Renal cortex interstitium (tissue), 11 donors: ENCODE measurements around the gene LIME1. TPM values are rescaled to one million over a fixed set of nuclear protein-coding genes. Genes with fewer than 3 reads are reported as not detected.

Experiments
- DNase-seq, 11 donors: peaks; one replicate each; pipeline ENCODE4 v3.0.0-alpha.2; 2013; ENCODE audit warnings: low read depth in 9 of 11, low spot score in 4 of 11; ENCODE audit errors: extremely low read depth in 1 of 11
- polyA plus RNA-seq, 3 donors: library from polyadenylated mRNA; unstranded; fragments of 120-200 nt; gene quantifications; one replicate each; pipeline ENCODE4 v1.2.1, GENCODE V29; 2013; ENCODE audit not compliant: insufficient read length in 3 of 3

Gene LIME1
- polyA plus RNA-seq, 3 donors: 3.1 to 14.2 (median 10.7) TPM

- DNase-seq: no peak
These were observed 42.4 kb downstream of the LIME1 start for GRCh38 chr20:63778857-63779256.

GRCh38 chr20:63781181-63781580 is 44.7 kb downstream of the LIME1 start:
- no peak for DNase-seq

GRCh38 chr20:63782051-63782471 is 45.6 kb downstream of the LIME1 start:
- no peak for DNase-seq

GRCh38 chr20:63782521-63782971 is 46.1 kb downstream of the LIME1 start:
- DNase-seq: no peak

GRCh38 chr20:63783970-63784369 is 47.5 kb downstream of the LIME1 start:
- DNase-seq: no peak

- DNase-seq: no peak
These were observed 49.2 kb downstream of the LIME1 start for GRCh38 chr20:63785691-63786131.

GRCh38 chr20:63787302-63787701 is 50.8 kb downstream of the LIME1 start:
- no peak for DNase-seq

GRCh38 chr20:63787749-63788148 is 51.3 kb downstream of the LIME1 start:
- no peak for DNase-seq

Other genes with a start within 250 kb of the LIME1 start
- 1 to 10 TPM; 1.1 to 2.3 (median 1.9) TPM for gene EEF1A2, start 237.6 kb upstream of the LIME1 start, polyA plus RNA-seq
- gene PPDPF, start 215.9 kb upstream of the LIME1 start, polyA plus RNA-seq: 100 to 1,000 TPM; 145 to 341 (median 332) TPM
- under 1 TPM; 0.50 to 0.82 (median 0.56) TPM for gene PTK6, start 199.3 kb upstream of the LIME1 start, polyA plus RNA-seq
- under 1 TPM; 0.14 to 0.17 (median 0.16) TPM for gene SRMS, start 188.9 kb upstream of the LIME1 start, polyA plus RNA-seq
- gene FNDC11, start 182.5 kb upstream of the LIME1 start, polyA plus RNA-seq: 1 to 10 TPM in 2 of 3 donors, under 1 TPM in 1; 0.95 to 1.6 (median 1.0) TPM
- gene HELZ2, start 162.4 kb upstream of the LIME1 start, polyA plus RNA-seq: 10 to 100 TPM in 2 of 3 donors, 1 to 10 TPM in 1; 8.0 to 15.6 (median 15.5) TPM
- 10 to 100 TPM in 2 of 3 donors, 1 to 10 TPM in 1; 9.5 to 13.2 (median 12.2) TPM for gene GMEB2, start 109.6 kb upstream of the LIME1 start, polyA plus RNA-seq
- 10 to 100 TPM; 20.7 to 36.7 (median 32.5) TPM for gene STMN3, start 83.2 kb upstream of the LIME1 start, polyA plus RNA-seq
- 10 to 100 TPM; 13.8 to 22.2 (median 18.2) TPM for gene RTEL1, start 78.4 kb upstream of the LIME1 start, polyA plus RNA-seq
- 1 to 10 TPM in 2 of 3 donors, under 1 TPM in 1; 0.79 to 2.2 (median 2.0) TPM for gene TNFRSF6B, start 40.0 kb upstream of the LIME1 start, polyA plus RNA-seq
- gene ARFRP1, start 28.7 kb upstream of the LIME1 start, polyA plus RNA-seq: 10 to 100 TPM; 28.3 to 37.0 (median 36.2) TPM
- 10 to 100 TPM; 11.7 to 25.3 (median 20.8) TPM for gene ZGPAT, start 28.6 kb upstream of the LIME1 start, polyA plus RNA-seq
- 100 to 1,000 TPM in 2 of 3 donors, 10 to 100 TPM in 1; 65.7 to 124 (median 123) TPM for gene SLC2A4RG, start 3.1 kb downstream of the LIME1 start, polyA plus RNA-seq
- gene ZBTB46, start 94.6 kb downstream of the LIME1 start, polyA plus RNA-seq: 10 to 100 TPM; 15.5 to 20.0 (median 19.2) TPM
- not detected for gene ABHD16B, start 124.8 kb downstream of the LIME1 start, polyA plus RNA-seq
- 100 to 1,000 TPM in 1 of 3 donors, 10 to 100 TPM in 2; 79.9 to 102 (median 90.5) TPM for gene TPD52L2, start 128.6 kb downstream of the LIME1 start, polyA plus RNA-seq
- 10 to 100 TPM; 26.2 to 33.0 (median 31.4) TPM for gene DNAJC5, start 158.5 kb downstream of the LIME1 start, polyA plus RNA-seq
- gene UCKL1, start 219.8 kb downstream of the LIME1 start, polyA plus RNA-seq: 10 to 100 TPM; 40.0 to 77.6 (median 58.7) TPM
- gene ZNF512B, start 233.3 kb downstream of the LIME1 start, polyA plus RNA-seq: 10 to 100 TPM; 23.7 to 33.5 (median 29.5) TPM
- gene SAMD10, start 243.0 kb downstream of the LIME1 start, polyA plus RNA-seq: 1 to 10 TPM; 5.8 to 9.9 (median 9.3) TPM
- gene PRPF6, start 244.5 kb downstream of the LIME1 start, polyA plus RNA-seq: 10 to 100 TPM; 81.8 to 95.2 (median 87.4) TPM